Stimulated activated CD8-positive, alpha-beta memory T cell treated with anti-CD3 and anti-CD28 coated beads, Interleukin-12 subunit alpha, Interleukin-12 subunit beta, amount 100 ng/mL, for 1 hour (primary cell): ENCODE results near the gene RPL12.

Experiments used
- DNase-seq: peaks from one replicate; pipeline ENCODE4 v3.0.0-alpha.2; 2020; ENCODE audit warnings: low read depth

The RPL12 gene

DNA sequence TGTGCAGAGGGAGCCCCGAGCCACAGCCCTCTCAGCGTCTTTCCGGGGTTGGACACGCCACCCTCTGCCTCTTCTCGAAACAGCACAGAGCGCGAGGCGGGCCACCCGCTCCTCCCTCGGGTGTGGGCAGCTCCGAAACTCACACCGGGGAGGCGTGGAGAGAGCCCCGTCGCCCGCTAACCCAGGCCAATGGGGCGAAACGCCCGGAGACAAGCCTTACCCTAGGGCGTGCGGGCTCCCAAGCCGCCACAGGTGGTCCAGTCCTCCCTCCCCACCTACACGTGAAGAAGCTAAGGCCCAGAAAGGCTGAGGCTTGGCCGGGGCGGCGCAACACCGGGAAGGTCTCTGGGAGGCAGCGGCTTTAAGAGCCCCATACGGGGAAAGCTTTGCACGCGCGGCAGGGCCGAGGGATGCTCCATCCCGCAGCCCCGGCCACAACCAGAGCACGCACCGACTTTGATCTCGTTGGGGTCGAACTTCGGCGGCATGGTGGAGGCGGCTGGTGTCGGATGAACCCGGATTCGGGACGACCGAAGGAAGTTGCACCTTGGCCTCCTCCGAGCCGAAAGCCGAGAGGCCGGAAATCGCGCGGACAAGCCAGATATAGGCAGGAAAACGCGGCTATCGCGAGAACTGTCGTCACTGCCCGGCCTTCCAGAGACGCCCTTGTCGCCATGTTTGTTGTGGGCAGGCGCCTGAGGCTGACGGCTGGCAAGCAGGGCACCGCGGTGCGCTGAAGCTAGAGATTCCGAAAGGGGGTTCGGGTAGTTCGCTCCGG, at the start of gene RPL12, which contains the start of gene LRSAM1:
RPL12 (minus strand) TSS at position 577 of the 778 bp plus-strand sequence; CDS start at position 488, 89 bp downstream.
LRSAM1 (plus strand) TSS at position 681 of the 778 bp plus-strand sequence. CDS start 3,018 bp downstream, outside the sequence.
- peak; percentile 99 for DNase-seq

DNA sequence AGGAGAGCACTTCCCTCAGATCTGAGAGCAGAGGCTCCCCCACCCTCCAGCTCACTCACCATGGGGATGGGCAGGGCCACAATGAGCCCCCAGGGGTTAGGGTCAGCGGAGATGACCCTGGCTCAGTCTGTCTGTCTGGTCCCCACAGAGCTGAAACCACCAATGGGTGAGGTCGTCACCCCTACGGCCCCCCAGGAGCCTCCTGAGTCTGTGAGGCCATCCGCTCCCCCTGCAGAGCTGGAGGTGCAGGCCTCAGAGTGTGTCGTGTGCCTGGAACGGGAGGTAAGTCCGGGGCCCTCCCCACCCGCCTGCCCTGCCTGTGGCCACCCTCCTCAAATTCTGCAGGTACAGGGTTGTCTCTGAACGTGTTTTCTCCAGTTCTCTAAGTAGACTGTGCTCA, 49.7 kb upstream of the RPL12 start:
- no peak for DNase-seq

GRCh38 chr9:127500399-127500798, 49.2 kb upstream of the RPL12 start:
- no peak for DNase-seq

DNA sequence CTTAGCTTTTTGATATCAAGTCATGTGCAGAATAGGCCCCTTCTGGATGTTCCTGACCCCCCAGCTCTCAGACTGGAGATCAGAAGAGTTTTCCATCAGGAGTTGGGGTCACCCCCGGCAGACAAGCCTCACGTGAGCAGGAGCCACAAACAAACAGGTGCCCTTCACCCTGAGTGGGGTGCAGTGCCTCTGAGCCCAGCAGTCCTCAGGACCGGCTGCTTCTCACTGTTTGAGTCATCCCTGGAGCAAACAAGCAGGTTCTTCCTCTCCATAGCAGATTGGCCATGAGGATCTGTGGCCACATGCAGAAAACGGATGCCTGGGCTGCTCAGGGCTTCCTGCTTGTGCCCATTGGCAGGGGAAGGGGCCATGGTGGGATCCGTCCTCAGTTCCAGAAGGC, 47.1 kb upstream of the RPL12 start:
- no peak for DNase-seq

DNA sequence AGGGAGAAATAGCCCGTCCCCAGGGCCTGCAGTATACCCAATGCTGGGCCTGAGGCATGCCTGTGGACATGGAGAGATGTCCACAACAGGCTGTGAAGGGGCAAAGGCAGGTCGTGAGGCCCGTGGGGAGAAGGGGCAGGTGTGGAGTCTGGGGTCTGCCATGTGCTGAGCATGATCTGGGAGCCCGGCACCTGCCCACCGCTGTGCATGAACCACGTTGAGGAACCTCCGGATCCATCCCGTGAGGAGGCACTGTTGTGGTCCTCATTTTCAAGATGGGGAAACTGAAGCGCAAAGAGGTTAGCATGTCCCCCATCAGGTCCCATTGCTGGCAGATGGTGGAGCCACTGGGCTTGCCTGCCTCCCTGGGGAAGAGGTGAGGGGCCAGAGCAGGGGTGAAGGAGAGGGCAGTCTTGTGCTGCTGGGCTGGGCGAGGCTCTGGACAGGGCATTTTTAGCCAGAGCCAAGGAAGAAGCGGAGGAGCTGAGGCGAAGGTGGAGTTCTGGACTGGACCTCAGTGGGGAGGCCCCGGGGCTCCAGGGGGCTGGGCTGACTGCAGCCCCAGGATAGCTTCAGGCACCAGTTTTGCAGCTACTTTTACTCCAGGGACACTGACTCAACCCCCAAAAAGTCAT, 46.6 kb upstream of the RPL12 start:
- DNase-seq: no peak

DNA sequence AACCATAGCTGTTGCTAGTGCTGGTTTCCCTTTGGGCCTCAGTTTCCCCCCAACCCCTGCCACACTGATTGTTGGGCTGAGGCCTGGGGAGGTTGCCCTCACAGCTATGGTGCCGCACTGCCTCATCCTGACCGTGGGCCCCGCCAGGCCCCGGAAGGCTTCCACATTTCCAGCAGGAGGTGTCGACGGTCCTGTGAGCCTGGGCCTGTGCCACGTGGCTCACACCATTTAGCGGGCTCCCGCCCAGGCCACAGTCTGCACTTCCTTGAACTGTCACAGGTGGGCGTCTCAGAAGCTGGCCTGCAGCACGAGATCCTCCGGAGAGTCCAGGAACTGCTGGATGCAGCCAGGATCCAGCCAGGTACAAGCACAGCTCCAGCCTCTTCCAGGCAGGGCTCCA, 45.8 kb upstream of the RPL12 start:
- no peak for DNase-seq

- no peak for DNase-seq
Measured at GRCh38 chr9:127495884-127496555, 44.8 kb upstream of the RPL12 start.

GRCh38 chr9:127494304-127494702, 43.1 kb upstream of the RPL12 start:
- no peak for DNase-seq

GRCh38 chr9:127493592-127494303, 42.5 kb upstream of the RPL12 start:
- DNase-seq: no peak

DNA sequence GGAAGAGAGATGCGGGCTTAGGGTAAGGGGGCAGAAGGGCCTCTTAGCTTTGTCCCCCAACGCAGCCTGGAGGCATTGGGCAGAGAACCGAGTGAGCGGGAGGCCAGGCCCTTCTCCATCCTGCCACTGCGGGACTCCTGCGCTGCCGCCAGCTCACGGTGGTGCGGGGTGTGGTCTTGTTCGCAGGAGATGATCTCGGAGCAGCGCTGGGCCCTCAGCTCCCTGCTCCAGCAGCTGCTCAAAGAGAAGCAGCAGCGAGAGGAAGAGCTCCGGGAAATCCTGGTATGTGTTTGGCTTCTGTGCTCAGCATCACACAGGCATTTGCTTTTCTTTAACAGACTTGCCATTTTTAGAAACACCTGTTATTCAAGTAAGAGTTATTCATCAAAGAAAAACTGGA, 41.4 kb upstream of the RPL12 start:
- no peak for DNase-seq

DNA sequence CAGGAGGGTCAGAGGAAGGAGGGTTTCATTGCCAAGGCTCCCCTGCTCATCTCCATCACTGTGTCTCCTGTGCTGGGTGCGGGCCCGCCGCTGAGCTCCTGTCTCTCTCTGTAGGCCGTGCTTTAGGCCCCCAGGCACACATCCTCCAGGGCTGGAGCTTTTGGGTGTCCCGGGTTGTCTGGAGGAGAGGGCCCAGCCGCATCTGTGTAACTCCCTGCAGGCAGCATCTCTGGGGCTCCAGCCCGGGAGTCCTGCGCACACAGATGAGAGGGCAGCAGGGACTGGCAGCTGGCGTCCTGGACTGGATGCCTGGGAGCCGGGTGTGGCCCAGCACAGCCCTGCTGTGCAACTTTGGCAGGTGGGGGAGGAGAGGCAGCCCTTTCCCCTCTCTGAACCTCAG, 40.3 kb upstream of the RPL12 start:
- DNase-seq: no peak

GRCh38 chr9:127490535-127491230, 39.5 kb upstream of the RPL12 start:
- DNase-seq: no peak

DNA sequence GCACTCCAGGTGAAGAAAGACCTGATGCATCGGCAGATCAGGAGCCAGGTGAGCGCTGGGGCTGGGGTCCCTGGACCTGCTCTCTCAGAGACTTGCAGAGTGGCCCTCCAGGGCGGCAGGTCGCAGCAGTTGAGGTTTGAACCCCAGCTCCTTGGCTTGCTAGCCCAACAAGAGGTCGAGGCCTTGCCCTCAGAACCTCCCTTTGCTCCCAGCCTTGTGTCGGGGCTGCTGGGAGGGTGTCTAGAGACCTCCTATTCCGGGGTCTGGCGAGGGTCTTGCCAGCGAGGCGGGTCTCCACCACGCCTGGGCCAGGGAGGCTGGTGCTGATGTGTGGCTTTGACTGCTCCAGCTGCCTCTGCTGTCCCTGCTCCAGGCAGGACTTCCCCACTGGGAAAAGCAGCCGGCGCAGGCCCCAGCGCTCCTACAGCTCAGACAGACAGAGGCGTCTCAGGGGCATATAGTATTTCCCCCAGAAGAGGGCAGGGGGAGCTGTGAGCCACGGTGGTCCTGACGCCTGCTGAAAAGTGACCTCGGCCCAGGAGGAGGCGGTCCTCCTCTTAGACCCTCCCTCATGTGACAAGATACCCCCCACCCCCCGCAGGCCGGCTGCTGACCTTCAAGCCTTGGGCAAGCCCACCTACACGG, 38.4 kb upstream of the RPL12 start:
- no peak for DNase-seq

DNA sequence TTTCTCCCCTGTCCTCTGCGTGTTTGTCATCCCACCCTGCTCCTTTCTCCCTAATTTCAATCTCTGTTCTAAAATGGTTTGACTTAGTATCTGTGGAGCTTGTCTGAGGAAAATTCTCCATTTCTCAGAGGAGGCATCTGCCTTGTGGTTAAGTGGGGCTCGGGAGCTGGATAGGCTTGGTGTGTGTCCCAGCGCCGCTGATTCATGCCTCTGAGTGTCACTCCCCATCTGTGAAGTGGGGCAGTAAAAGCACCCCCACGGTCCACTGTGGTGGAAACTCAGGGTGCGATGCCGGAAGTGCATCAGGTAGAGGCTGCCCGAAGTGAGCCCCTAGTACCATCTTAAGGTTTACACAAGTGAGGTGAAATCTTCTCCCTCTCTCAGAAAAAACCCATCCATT, 37.7 kb upstream of the RPL12 start:
- no peak for DNase-seq

GRCh38 chr9:127485995-127486394, 34.8 kb upstream of the RPL12 start:
- DNase-seq: no peak

GRCh38 chr9:127482662-127483061, 31.5 kb upstream of the RPL12 start:
- DNase-seq: no peak

- no peak for DNase-seq
Measured at GRCh38 chr9:127479507-127480081, 28.4 kb upstream of the RPL12 start.

DNA sequence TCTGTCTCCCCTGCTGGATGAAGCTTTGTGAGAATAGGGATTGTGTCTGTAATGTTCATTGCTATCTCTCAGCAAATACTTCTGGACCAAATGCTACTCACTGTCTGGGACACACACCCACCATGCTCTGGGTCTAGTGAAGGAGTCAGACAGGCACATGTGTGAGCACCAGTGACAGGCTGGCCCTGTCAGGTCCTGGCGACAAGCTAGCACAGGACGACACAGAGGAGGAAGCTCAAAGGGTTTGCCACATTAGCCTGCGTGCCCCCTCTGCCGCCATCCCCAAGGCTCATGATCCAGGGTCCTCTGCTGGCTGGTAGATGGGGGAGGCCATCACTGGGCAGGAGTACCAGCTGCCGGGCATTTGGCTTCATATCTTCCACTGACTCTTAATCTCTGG, 23.4 kb upstream of the RPL12 start:
- no peak for DNase-seq

- no peak for DNase-seq
Measured at GRCh38 chr9:127473932-127474331, 22.7 kb upstream of the RPL12 start.

- no peak for DNase-seq
Measured at GRCh38 chr9:127473501-127473900, 22.3 kb upstream of the RPL12 start.

GRCh38 chr9:127470662-127471061, 19.5 kb upstream of the RPL12 start:
- DNase-seq: no peak
